ENCODE data around the gene RCOR3.

GRCh38 chr1:211319892-211320291 lies 60.7 kb downstream of the RCOR3 start:
- no peak for TF ChIP-seq CTCF (IDR thresholded peaks at IDR 0.05)
- no peak for TF ChIP-seq EP300 (IDR thresholded peaks at IDR 0.05; ENCODE audit: low read depth)
- TF ChIP-seq POLR2A (IDR thresholded peaks at IDR 0.05) = no peak
